Hematopoietic multipotent progenitor cell treated with erythropoietin and hydrocortisone succinate and interleukin-3 and kit ligand, for 17 days (in vitro differentiated cells): ENCODE measurements around the gene DCBLD2.

Experiments used
- DNase-seq: peaks from one replicate; pipeline ENCODE4 v3.0.0-alpha.2; 2015; ENCODE audit warnings: low spot score

The DCBLD2 gene

DNA sequence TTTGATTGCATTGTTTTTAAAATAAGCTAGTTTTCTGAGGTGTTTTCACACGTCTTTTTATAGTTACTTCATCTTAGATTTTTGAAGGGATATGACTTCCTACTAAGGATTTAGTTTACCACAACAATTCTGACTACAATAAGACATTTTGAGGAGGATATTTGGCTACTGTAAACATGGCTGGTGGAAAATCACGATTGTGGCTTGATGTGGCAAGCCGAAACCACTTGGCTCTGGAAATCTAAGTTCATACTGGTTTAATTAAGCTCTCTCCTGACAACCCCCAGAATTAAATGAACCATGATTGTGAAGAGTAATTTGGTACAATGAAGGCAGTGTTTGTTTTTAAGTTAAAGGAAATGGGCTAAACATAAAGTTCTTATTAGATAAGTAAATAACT, 107.5 kb downstream of the DCBLD2 start:
- no peak for DNase-seq

DNA sequence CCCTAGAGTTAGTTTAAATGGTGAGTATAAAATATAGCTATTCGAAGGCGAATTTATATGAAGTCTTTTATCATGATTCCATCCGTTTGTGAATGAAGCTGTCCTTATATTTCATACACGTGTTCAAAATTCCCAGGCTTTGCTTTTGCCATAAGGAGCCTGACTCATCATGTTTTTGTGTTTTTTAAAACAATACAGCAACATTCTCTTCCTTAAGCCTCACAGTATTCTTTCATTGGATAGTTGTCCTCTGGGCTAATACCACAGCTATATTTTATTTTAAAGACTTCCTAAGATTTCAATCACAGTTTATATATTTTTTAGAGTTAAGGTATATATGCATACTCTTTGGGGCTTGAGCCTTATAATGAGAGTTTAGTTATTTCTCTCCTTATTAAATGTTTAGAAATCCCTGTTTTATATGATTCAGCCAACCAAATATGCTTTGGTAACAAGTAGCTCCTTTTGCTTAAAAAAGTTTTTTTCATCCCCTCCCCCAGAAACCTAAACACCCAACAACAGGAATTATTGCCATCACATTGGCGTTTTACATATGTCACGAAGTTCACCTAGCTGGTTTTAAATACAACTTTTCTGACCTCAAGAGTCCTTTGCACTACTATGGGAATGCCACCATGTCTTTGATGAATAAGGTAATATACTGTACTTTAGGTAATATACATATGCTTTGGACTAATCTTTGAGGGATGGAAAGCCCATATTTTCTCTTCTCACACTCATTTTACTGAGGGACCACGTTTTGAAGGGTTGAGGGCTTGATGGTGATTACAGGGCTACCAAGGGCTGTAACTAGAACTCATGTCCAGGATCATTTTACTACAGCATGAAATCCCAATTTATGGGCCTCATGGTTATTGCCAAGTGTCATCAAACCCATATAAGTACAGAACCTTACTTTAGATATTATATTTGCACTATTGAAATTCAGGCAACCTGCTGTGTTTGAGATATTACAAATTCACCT, 109.9 kb downstream of the DCBLD2 start:
- no peak for DNase-seq

DNA sequence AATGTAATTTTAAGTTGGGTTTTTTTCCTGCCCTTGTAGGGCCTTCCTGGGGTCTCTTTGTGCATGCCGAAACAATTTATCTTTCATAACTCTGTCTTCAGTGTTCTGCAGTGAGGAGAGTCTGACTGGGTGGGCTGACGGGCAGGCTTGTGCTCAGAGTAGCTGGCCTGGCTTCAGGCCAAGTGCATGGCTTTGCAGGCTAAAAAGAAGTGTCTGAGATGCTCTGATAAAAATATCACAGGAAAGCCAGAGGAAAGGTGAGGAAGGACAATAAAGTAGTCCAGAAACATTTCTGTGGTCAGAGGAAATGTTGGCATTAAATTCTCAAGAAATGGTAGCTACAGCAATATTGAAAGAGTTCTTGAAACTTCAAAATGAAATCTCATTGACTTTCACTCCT, 112.8 kb downstream of the DCBLD2 start:
- no peak for DNase-seq

DNA sequence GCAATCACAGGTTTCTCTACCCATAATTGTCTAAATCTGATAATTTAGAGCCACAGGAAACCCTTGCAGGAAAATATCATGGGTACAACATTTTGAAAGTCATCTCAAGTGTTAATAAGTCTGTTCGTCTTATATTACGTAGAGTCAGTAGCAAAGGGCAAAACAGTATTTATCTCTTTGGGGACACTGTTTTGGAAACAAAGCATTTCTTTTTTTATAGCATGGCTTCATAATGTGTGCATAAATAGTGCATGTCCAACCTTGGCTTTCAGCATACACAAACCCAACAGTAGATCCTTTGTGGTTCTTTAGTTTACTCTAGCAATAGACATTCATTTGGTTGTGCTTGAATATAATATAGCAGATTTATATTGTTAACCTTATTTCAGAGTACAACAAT, 114.3 kb downstream of the DCBLD2 start:
- no peak for DNase-seq

DNA sequence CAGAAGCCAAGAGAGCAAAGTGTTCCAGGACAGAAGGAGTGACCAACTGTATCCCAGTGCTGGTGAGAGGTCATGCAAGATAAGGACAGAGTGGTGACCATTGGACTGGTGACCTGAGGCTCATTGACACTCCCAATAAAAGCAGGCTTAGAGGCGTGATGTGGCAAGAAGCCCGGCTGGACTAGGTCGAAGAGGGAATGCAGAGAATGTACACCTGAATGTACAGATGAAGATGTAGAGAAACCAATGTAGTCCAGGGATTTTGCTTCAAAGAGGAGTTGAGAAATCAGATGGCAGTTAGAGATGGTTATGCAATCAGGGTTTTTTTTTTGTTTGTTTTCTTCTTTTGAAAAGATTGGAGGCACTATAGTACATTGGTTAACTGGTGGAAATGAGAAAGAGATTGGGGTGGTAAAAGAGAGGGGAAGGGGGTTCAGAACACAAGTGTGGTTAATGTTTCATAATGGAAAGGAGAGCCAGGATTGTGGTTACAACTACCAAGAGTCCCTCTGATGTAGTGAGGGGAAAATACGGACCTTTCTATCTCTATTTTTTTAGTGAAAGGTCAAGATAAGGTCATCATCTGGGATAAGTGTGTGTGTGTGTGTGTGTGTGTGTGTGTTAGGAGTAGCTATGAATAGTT, 115.0 kb downstream of the DCBLD2 start:
- DNase-seq = no peak

DNA sequence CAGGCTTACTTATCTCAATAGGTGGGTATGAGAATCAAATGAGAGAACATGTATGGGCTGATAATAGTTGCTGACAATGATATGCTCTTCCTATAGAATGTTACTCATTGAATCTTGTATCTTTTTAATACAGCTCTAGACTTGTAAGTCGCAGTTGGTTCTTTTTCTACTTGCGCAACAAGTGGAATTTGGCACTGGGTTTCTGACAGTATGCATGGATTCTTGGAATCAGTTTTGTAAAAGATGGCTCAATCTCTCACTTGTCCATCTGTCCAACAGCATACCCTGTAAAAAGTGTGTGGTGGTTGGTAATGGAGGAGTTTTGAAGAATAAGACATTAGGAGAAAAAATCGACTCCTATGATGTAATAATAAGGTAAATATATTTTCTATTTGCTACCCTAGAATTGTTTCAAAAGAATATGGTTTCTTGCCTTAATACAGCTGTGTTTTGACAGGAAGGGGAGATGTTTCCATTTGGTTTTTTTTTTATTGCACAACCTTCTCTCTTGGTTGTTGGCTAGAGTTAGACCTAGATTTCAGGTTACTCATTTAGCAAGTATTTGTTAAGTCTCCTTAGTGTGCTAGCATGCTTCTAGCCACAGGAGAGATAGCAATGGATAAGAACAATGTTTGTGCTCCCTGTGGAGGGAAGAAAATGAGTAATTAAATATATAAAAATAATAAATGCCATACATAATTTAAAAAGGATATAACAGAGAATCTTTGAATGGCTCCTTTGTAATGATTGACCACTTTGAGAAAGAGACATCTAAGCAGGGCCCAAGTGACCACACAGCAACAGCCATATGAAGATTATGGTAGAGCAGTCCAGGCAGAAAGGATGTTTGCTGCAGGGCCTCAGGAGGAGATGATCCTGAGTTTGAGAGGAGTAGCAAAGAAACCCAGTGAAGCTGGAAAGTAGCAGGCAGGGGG, 116.6 kb downstream of the DCBLD2 start:
- no peak for DNase-seq

DNA sequence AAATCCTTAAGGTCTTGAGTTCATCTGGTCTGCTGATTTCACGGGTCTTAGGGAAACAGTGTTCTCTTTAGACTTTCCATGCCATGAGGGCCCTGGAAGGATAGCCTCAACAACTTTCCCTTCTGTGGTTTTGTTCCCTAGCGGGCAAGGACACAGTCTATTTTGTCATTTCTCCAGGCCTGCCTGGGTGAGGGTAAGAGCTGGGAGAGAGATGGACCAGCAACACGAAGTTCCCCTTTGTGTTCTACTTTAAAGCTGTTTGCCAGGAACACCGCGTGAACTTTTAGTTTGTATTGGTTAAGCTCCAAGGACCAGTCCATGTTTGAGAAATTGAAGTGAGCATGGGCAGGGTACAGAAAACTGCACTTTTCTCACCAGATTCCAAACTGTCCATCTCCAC, 117.5 kb downstream of the DCBLD2 start:
- DNase-seq = no peak

DNA sequence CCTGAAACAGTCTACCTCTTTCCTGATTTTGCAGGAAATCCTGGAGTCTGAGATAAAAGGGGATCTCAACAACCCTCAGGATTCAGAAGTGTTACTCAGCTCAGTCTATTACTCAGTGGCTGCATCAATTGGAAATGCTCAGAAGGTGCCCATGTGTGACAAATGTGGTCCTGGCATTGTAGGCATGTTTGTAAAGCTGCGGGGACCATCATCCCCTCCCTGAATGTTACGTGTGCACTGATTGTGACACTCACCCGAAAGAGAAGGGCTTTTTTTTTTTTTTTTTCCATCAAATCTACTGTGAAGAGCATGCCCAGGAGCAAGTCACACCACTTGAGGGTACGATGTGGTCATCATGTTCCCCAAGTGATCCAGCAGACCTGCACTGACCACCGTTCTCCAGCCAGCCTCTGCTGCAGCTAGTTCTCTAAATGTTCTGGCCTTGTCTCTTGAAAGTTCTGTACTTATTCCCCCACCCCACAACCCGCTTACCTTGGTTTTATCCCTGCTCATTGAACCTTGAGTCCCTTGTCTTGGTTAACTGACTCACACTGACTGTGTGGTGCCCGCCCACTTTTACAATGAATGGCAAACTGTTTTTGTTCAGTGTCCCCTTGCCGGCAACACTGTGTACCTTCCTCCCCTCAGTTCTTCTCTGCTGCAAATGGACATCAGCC, 118.5 kb downstream of the DCBLD2 start:
- no peak for DNase-seq

DNA sequence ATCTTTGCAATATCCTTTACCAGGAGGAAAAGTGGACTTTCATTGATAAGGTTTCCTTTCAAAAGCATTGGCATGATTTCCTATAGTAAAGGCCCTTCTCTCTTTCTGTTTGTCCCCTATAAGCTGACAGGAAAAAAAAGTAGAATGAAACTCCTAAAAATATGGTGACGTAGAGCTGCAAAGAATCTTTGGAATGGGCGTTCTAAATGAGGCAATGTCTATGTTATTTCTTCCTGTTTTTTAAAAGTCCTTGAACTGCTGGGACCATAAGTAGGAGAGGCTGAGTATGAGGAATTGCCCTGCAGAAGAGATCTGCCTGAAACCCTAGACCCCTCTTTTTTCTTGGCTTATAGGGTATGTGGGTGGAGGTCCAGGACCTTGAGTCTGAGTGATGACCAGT, 121.2 kb downstream of the DCBLD2 start:
- no peak for DNase-seq

DNA sequence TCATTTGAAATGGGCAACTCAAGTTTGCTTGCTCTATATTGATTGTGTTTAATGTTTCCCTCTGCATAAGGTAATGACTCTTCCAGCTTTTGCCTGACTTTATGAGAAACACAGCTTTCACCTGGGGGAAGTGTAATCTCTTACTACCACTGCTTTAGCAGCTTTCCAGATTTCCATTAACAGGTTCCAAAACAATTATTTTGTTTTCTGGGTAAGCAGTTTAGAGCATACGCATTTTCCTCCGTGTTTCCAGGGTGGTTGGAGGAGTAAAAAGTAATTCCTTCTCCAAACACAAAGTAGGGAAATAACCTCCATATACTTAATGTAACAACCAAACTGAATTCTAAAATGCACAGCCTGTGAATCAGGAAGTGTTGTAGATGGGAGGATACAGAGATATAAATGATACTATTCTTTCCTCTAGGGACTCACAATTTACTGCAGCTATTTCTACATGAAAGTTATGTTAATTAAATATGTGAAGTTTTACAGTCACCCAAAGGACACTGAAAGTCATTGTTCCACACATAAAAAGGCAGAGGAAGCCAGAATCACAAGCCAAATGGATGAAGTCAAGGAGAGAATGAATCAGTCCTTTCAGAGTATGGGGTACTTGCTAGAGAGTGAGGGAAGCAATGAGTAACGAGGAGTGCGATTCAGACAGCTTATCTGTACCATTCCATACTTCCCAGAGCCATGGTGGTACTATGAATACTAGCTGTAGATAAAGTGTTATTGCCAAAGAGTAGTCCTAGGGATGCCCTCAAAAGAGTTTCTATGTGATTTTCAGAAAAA, 121.8 kb downstream of the DCBLD2 start:
- DNase-seq = no peak

DNA sequence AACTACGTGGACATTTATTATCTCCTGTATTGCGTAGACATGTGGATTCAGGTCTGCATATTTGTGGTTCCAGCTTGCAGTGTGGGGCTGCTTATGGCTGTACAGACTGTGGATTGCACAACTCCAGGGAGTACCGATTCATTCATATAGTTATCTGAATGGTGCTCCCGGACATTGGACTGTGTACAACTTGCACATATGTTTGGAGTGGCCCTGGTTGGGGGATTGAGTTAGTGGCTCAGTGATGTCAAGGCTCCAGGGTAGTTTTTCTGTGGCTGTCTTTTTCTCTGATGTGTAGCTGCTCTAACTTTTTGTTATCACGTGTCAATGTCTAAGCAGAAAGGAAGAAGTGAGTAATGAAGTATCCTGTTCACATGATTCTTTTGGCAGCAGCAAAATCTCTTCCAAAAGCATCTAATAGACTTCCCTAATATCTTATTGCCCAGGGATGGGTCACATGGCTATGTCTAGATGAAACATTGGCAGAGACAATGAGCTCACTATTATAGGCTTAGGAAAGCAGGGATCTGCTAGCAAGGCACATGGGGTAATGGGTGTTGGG, 122.6 kb downstream of the DCBLD2 start:
- DNase-seq = no peak

DNA sequence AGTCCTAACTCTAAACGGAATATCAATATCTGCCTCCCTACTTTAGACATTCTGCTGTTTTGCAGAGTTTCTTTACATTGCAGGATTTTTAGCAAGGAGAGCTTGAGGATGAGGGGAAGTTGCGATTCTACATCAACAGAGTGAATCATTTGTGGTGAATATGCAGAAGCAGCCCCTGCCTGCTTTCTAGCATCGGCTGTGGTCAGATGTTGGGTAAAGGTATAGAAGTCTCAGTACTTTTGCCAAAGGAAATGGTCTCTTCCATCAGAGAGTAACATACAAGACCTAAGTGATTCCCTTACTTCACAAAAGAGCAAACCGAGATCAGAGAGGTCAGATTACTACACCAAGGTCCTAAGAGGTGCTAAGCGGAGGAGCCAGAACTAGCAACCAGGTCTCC, 123.1 kb downstream of the DCBLD2 start:
- DNase-seq = no peak

DNA sequence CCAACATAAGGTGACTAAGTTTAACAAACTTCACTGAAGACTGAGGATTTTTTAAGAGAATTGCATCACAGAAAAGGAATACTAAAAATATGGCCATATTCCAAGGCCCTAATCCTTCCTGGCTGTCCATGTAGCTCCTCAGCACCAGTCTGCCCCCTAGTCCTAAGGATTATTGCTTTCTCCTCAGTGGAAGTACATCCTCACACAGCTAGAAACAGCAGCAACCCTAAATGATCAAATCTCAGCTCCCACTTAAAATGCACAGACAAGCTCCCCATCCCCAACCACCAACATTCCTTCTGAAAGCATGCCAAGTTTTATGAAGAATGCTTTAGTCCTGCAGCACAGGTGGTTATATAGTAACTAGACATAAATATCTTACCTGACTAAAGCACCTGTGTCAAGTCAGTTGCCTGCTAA, 123.7 kb downstream of the DCBLD2 start:
- no peak for DNase-seq

DNA sequence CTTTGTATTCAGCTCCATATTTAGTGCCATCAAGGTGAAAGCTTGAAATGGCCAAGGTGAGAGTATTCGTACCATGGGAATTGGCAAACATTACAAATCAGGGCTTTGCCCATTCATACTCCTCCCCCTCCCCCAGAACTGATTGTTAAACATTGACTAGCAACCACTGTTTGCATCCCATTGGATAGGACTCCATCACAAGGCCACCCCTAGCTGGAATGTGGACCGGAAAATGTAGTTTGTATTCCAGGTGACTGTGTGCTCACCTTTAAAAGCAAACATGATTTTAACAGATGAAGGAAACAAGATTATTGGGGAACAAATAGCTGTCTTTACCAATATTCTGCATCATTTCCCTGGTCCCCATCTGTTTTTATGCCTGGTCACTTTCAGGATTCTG, 124.2 kb downstream of the DCBLD2 start:
- no peak for DNase-seq

DNA sequence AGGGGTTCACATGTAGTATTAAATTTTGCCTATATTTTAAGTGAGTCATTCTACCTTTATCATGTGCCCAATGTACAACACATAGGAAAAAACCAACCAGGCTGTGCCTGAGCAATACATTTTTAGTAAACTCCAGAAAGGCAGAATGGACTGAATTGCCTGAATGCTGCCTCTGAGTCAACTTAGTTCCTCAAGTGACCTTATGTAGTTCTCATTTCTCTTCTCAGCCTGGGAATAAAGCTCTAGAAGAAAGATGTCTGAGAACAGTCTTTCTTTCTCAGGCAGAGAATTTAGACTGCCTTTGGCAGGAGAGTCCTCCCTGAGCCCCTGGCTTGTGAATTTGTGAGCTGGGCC, 125.4 kb downstream of the DCBLD2 start:
- no peak for DNase-seq

DNA sequence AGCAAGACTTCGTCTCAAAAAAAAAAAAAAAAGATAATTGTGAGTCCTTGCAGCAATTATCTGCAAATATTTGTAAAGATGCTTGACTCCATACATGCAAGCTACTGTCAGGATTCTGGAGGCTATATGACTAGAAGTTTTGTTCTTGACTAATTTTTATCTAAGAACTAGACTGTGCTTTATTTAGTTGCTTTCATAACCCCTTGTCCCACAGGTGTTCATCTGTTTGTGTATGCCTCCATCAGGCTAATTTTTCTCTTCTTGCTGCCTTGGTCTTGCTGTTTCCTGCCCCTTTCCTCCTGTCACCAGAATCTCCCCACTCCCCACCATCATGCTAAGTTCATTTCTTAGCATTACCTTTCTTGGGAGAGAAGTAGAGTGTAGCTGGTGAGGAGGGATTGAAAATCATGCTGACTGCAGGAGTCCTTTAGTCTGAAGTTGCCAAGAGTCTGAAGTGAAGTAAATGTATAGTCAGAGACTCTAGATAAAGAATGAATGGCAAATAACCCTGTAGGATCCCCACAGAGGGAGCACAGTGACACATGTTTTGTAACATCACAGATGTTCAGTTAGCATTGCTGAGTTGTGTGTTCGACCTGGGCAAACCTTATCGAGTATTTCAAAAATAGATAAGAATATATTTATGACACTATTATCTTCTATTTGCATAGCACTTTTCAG, 125.9 kb downstream of the DCBLD2 start:
- no peak for DNase-seq

DNA sequence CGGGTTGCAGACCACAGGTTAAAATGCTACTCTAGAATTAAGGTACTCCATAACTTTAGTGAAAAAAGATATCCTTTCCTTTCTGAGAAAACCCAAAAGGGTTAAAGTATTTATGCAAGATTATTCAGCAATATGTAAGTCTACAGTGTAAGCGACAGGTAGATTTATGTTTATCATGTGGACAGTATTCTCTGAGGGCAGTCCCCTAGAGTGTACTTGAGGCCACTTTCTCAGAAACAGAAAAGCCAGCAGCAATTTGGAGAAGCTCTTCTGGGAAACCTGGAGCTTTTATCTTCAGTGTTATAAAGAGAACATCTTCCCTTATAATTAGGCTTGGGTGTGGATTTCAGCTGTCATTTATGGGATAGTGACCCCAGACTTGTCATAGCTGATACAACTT, 129.5 kb downstream of the DCBLD2 start:
- no peak for DNase-seq

DNA sequence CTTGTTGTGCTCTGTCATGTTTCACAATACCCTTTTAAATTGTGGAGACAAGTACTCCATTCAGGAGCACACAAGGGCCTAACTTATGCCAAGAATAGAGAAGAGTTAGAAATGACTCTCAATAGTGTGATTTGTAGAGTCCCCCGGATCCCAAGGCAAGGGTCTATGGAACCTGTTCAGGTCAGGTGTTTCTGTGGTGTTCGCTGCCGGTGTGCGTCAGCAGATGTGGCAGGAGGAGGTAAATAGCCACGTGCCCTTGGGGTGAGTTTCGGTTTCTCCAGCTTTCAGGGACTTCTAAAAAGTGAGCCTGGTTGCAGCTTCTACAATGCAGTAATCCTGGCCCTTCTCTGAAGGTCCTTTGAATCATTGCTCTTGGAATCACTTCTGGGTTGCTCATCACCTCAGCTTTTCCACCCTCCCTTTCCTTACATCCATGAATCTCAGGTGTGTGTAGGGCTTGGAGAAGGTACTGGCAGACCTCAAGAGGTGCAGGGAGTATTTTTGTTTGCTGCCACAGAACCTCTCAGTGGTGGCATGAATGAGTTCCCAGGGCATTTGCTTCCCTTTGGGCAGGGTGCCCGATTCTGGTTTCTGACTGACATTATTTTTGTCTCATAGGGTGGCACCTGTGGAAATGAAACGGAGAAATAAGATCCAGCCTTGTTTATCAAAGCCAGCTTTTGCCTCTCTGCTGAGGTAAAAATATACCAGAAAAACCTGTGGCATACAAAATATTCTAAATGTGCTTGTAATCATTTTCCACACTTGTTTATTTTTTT, 131.0 kb downstream of the DCBLD2 start:
- DNase-seq = no peak

DNA sequence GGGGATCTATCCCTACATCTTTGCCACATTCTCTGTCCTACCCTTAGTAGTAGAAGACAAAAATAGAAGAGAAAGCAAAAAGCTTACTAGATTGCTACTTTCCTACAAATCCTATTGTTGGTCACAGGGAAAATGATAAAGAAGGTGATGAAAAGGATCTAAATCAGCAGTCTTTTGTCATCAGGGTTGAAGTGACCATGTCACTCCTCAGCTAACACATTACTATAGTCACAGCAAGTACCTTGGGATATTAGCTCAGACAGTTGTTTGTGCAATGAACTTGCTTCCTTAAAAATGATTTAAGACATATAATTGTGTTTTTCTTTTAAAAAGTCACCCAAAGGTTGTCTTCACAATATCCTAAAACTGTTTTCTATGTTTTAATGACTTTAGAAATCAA, 132.0 kb downstream of the DCBLD2 start:
- DNase-seq = no peak
